PFSK-1 (cell line): ENCODE measurements around the gene CLDN14.

Experiments used
- FOXP2 ChIP-seq: optimal IDR thresholded peaks from 2 replicates; pipeline ENCODE3; 2011; ENCODE audit warnings: borderline replicate concordance, control low read depth, inconsistent platforms; ENCODE audit not compliant: insufficient read depth; ENCODE audit errors: extremely low read length, extremely low read depth
- POLR2AphosphoS5 ChIP-seq: IDR thresholded peaks from 2 replicates; pipeline ENCODE4 v1.6.1; 2012; ENCODE audit warnings: low read depth, mild to moderate bottlenecking, control low read depth, low read length, moderate library complexity
- REST ChIP-seq, 2 experiments: IDR thresholded peaks; 2 replicates each; pipeline versions ENCODE4 v1.6.1 to v1.8.0; 2011 to 2012; ENCODE audit warnings: low read depth in 2 of 2, low read length in 2 of 2, control low read depth in 1 of 2, inconsistent platforms in 1 of 2, mild to moderate bottlenecking in 1 of 2, moderate library complexity in 1 of 2; ENCODE audit not compliant: insufficient read depth in 1 of 2
- SIN3A ChIP-seq: IDR thresholded peaks from 2 replicates; pipeline ENCODE4 v1.6.1; 2012; ENCODE audit warnings: mild to moderate bottlenecking, low read length, moderate library complexity, borderline replicate concordance; ENCODE audit not compliant: insufficient read depth
- TAF1 ChIP-seq: IDR thresholded peaks from 2 replicates; pipeline ENCODE4 v1.6.1; 2012; ENCODE audit warnings: low read length, control low read depth, borderline replicate concordance; ENCODE audit not compliant: insufficient read depth

- TF ChIP-seq SIN3A, result no peak
- no peak for TF ChIP-seq REST (IDR thresholded peaks at IDR 0.05; ENCODE audit: insufficient read depth in 1 of 2, low read depth in 2 of 2, low read length in 2 of 2)
- no peak for TF ChIP-seq POLR2AphosphoS5
- TF ChIP-seq FOXP2, result no peak
- TF ChIP-seq TAF1, result no peak
These were observed 38.2 kb downstream of the CLDN14 start for GRCh38 chr21:36441715-36442114.
